Panc1 (cell line): ENCODE data around the gene PEX5L. TPM values are rescaled to one million over a fixed set of nuclear protein-coding genes. Genes with fewer than 3 reads are reported as not detected.

Experiments
- ATAC-seq: fragments of 200-7000 bp; cut with Tn5 transposase; 2 replicates; pipeline ENCODE4 v1.9.1; 2020; ENCODE audit warnings: mild to moderate bottlenecking, moderate library complexity
- BruUV-seq: library from RNA; stranded (reverse); fragments of 400-500 nt; replicated peaks from 2 replicates; lab custom pipeline; 2021; lab: Mats Ljungman, UMichigan
- CTCF ChIA-PET: fragments of 300-600 bp; sonication (Branson Sonifier 250); formaldehyde crosslinking; loops from one replicate; lab custom pipeline; 2022; ENCODE audit warnings: antibody characterized with exemption; lab: Charles Lee
- POLR2A ChIA-PET: fragments of 300-600 bp; sonication (Branson Sonifier 250); formaldehyde crosslinking; loops from one replicate; lab custom pipeline; 2022; ENCODE audit warnings: antibody characterized with exemption; lab: Charles Lee
- DNase-seq: peaks from one replicate; pipeline ENCODE4 v3.0.0-alpha.2; 2010; ENCODE audit warnings: low read depth, low spot score
- H3K27ac ChIP-seq: 2 replicates; pipeline ENCODE4 v1.5.1; 2011; ENCODE audit warnings: mild to moderate bottlenecking, low read length, inconsistent platforms
- H3K27me3 ChIP-seq: fragments of 200-500 bp; sonication (Bioruptor generic); 2 replicates; pipeline ENCODE4 v1.6.0; 2014; ENCODE audit warnings: low read length, inconsistent platforms; ENCODE audit not compliant: control insufficient read depth, insufficient read depth
- H3K36me3 ChIP-seq: fragments of 200-500 bp; sonication (Bioruptor generic); 2 replicates; pipeline ENCODE4 v1.5.1; 2014; ENCODE audit warnings: inconsistent platforms, mild to moderate bottlenecking, low read length, moderate library complexity; ENCODE audit not compliant: control insufficient read depth, insufficient read depth
- H3K4me1 ChIP-seq: 2 replicates; pipeline ENCODE4 v1.5.1; 2011; ENCODE audit warnings: inconsistent platforms, mild to moderate bottlenecking, low read length, moderate library complexity; ENCODE audit not compliant: control insufficient read depth, insufficient read depth
- H3K4me3 ChIP-seq, 2 experiments: 2 replicates each; pipeline ENCODE4 v1.5.1; 2011 to 2012; ENCODE audit warnings: low read depth in 2 of 2, low read length in 2 of 2, mild to moderate bottlenecking in 2 of 2, inconsistent platforms in 1 of 2, moderate library complexity in 1 of 2
- H3K9me3 ChIP-seq: fragments of 200-500 bp; sonication (Bioruptor generic); 2 replicates; pipeline ENCODE4 v1.5.1; 2014; ENCODE audit warnings: low read depth, mild to moderate bottlenecking, inconsistent platforms, low read length, moderate library complexity; ENCODE audit not compliant: control insufficient read depth, insufficient read depth
- POLR2AphosphoS5 ChIP-seq: IDR thresholded peaks from 2 replicates; pipeline ENCODE4 v1.6.1; 2012; ENCODE audit warnings: mild to moderate bottlenecking, low read depth, low read length, moderate library complexity
- REST ChIP-seq, 2 experiments: IDR thresholded peaks; 2 replicates each; pipeline ENCODE4 v1.6.1; 2011 to 2012; ENCODE audit warnings: low read depth in 2 of 2, control low read depth in 1 of 2, low read length in 1 of 2, mild to moderate bottlenecking in 1 of 2, moderate library complexity in 1 of 2; ENCODE audit not compliant: insufficient read depth in 1 of 2
- SIN3A ChIP-seq: IDR thresholded peaks from 2 replicates; pipeline ENCODE4 v1.6.1; 2012; ENCODE audit warnings: low read depth, mild to moderate bottlenecking, low read length, moderate library complexity, borderline replicate concordance; ENCODE audit not compliant: insufficient read depth
- TCF7L2 ChIP-seq: IDR thresholded peaks from 2 replicates; pipeline ENCODE4 v1.6.1; 2011; ENCODE audit warnings: mild to moderate bottlenecking, low read depth, low read length, inconsistent platforms
- in situ Hi-C: cut with HindIII; loops from 2 replicates; pipeline ENCODE4 v1.10.0; 2016; ENCODE audit warnings: low sequenced_read_pairs, low pct_unique_long_range_greater_than_20kb
- intact Hi-C: fragments of 100-400 bp; cut with micrococcal nuclease; formaldehyde crosslinking; loops from one replicate; pipeline ENCODE4 v1.10.0; 2022; ENCODE audit not compliant: unreplicated experiment
- total RNA-seq: library from RNA; stranded (reverse); gene quantifications from one replicate; pipeline ENCODE4 v1.2.1, GENCODE V29; 2021; ENCODE audit not compliant: unreplicated experiment
- TF ChIP-seq, protein P1 (sequence below): fragments of 450-650 bp; IDR thresholded peaks from 2 replicates; pipeline ENCODE4 v1.5.1; 2017; ENCODE audit warnings: mild to moderate bottlenecking

PEX5L gene
- total RNA-seq, 1 experiment from 2014 or later, result 0.23 TPM

- CTCF ChIA-PET, result no interaction called here
- no TSS peak for BruUV-seq
- in situ Hi-C loops, result no loop called here
Observed at GRCh38 chr3:180026997-180027396, 9.7 kb downstream of the PEX5L start.

DNA sequence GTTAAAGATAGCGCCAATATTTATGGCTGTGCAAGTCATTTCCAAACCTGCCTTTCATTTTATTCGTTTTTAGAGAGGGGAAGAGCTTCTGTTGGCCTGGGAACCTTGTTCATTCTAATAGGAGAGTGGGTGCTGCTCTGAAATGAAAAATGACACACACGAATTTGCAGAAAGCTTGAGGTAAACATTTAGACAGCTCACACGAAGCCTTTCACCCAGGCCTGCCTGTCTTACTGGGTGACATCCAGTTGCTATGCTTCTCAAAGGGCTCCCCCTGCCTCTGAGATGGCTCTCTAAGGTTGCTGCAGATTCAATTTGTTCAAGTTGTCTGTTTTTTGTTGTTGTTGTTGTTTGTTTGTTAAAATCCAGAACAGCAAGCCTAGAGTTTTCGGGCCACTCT is 18.2 kb downstream of the PEX5L start:
- no peaks in the 10 kb centered on the region for H3K27me3 ChIP-seq
- H3K27ac ChIP-seq, result no peak overlapping the region
- no peak overlapping the region for H3K4me3 ChIP-seq
- no peaks in the 10 kb centered on the region for H3K4me1 ChIP-seq
- POLR2A ChIA-PET, result no interaction called here
- no peak for ATAC-seq
- no peaks in the 10 kb centered on the region for H3K9me3 ChIP-seq
- BruUV-seq, result no TSS peak
- TF ChIP-seq, protein P1, sequence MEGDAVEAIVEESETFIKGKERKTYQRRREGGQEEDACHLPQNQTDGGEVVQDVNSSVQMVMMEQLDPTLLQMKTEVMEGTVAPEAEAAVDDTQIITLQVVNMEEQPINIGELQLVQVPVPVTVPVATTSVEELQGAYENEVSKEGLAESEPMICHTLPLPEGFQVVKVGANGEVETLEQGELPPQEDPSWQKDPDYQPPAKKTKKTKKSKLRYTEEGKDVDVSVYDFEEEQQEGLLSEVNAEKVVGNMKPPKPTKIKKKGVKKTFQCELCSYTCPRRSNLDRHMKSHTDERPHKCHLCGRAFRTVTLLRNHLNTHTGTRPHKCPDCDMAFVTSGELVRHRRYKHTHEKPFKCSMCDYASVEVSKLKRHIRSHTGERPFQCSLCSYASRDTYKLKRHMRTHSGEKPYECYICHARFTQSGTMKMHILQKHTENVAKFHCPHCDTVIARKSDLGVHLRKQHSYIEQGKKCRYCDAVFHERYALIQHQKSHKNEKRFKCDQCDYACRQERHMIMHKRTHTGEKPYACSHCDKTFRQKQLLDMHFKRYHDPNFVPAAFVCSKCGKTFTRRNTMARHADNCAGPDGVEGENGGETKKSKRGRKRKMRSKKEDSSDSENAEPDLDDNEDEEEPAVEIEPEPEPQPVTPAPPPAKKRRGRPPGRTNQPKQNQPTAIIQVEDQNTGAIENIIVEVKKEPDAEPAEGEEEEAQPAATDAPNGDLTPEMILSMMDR, result no peak
- TF ChIP-seq TCF7L2 (no peak), REST (IDR thresholded peaks at IDR 0.05; ENCODE audit: insufficient read depth in 1 of 2, low read depth in 2 of 2, low read length in 1 of 2) (no peak), POLR2AphosphoS5 (no peak), SIN3A (no peak)
- in situ Hi-C loops, result no loop called here
- CTCF ChIA-PET, result no interaction called here
- no peak for DNase-seq
- intact Hi-C loops, result no loop called here
- no peaks in the 10 kb centered on the region for H3K36me3 ChIP-seq

More at GRCh38 chr3:180026997-180027396, 9.7 kb downstream of the PEX5L start:
- ATAC-seq, result no peak
- POLR2A ChIA-PET, result no interaction called here
- no peaks in the 10 kb centered on the region for H3K36me3 ChIP-seq
- H3K4me1 ChIP-seq, result no peaks in the 10 kb centered on the region
- H3K9me3 ChIP-seq, result no peaks in the 10 kb centered on the region
- H3K27ac ChIP-seq, result no peak overlapping the region
- no peak overlapping the region for H3K4me3 ChIP-seq
- TF ChIP-seq POLR2AphosphoS5 (no peak), REST (IDR thresholded peaks at IDR 0.05; ENCODE audit: insufficient read depth in 1 of 2, low read depth in 2 of 2, low read length in 1 of 2) (no peak), TCF7L2 (no peak), SIN3A (no peak)
- TF ChIP-seq, protein P1, result no peak
- intact Hi-C loops, result no loop called here
- no peaks in the 10 kb centered on the region for H3K27me3 ChIP-seq
- no peak for DNase-seq
